ENCODE measurements around the gene LIMA1. TPM values are rescaled to one million over a fixed set of nuclear protein-coding genes. Genes with fewer than 3 reads are reported as not detected.

LIMA1 gene
- total and polyA plus RNA-seq, 9 of the 15 experiments (the other 6 are each of a cell fraction or from before 2014, with no cell fraction given): 20.2 to 37.8 (median 27.3) TPM

DNA sequence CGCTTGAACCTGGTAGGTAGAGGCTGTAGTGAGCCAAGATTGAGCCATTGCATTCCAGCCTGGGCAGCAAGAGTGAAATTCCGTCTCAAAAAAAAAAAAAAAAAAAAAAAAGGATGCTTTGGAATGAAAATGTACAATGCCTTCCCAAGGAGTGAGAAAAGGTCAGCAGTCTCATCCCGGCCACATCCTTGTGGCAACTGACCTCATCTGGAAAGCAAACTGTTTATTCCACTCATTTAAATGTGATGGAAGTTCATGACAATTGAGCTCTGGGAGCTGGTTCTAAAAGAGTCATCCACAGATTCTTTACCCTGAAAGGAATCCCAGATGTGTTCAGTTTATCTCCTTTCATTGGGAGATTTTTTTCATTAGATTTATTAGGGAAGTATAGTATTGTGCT lies 19.4 kb upstream of the LIMA1 start (continued):
- TF ChIP-seq CC2D1A (IDR thresholded peaks at IDR 0.05) (no peak), ZNF408 (CRISPR knock-in tag; IDR thresholded peaks at IDR 0.05; ENCODE audit: low read depth) (no peak)
- TF ChIP-seq, protein P1, sequence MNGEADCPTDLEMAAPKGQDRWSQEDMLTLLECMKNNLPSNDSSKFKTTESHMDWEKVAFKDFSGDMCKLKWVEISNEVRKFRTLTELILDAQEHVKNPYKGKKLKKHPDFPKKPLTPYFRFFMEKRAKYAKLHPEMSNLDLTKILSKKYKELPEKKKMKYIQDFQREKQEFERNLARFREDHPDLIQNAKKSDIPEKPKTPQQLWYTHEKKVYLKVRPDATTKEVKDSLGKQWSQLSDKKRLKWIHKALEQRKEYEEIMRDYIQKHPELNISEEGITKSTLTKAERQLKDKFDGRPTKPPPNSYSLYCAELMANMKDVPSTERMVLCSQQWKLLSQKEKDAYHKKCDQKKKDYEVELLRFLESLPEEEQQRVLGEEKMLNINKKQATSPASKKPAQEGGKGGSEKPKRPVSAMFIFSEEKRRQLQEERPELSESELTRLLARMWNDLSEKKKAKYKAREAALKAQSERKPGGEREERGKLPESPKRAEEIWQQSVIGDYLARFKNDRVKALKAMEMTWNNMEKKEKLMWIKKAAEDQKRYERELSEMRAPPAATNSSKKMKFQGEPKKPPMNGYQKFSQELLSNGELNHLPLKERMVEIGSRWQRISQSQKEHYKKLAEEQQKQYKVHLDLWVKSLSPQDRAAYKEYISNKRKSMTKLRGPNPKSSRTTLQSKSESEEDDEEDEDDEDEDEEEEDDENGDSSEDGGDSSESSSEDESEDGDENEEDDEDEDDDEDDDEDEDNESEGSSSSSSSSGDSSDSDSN (IDR thresholded peaks at IDR 0.05; ENCODE audit: borderline replicate concordance in 1 of 2, low read depth in 2 of 2, low read length in 2 of 2): no peak
- TF ChIP-seq, protein P2, sequence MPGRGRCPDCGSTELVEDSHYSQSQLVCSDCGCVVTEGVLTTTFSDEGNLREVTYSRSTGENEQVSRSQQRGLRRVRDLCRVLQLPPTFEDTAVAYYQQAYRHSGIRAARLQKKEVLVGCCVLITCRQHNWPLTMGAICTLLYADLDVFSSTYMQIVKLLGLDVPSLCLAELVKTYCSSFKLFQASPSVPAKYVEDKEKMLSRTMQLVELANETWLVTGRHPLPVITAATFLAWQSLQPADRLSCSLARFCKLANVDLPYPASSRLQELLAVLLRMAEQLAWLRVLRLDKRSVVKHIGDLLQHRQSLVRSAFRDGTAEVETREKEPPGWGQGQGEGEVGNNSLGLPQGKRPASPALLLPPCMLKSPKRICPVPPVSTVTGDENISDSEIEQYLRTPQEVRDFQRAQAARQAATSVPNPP (IDR thresholded peaks at IDR 0.05; ENCODE audit: borderline replicate concordance, insufficient read depth, insufficient read length): no peak

DNA sequence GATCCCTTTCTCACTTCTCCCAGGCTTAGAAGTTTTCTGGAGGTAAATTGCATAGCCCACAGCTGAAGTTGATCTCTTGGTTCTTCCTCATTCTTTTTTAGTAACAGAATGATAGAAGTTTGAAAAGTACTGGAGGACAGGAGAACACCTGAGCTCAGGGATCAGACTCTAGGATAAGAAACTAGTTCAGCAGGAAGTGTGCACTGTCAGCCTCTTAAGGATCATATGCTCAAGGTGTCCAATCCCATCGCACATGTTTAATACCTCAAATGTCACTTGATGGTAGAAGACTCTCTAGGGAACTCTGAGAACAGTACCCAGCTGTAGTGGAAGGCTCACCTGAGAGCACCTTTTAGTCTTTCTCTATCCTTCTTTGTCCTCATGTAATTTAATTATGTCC lies 14.7 kb upstream of the LIMA1 start:
- no peak overlapping the region for H3K9ac ChIP-seq (ENCODE audit: insufficient read depth in 1 of 2, low read depth in 2 of 2, low read length in 2 of 2)
- H2AFZ ChIP-seq (ENCODE audit: low read depth, low read length): no peak overlapping the region
- TF ChIP-seq ZFP30 (CRISPR knock-in tag; IDR thresholded peaks at IDR 0.05; ENCODE audit: borderline replicate concordance): no peak
- no peak for TF ChIP-seq NFE2 (IDR thresholded peaks at IDR 0.05; ENCODE audit: low read depth)
- TF ChIP-seq, protein P3, sequence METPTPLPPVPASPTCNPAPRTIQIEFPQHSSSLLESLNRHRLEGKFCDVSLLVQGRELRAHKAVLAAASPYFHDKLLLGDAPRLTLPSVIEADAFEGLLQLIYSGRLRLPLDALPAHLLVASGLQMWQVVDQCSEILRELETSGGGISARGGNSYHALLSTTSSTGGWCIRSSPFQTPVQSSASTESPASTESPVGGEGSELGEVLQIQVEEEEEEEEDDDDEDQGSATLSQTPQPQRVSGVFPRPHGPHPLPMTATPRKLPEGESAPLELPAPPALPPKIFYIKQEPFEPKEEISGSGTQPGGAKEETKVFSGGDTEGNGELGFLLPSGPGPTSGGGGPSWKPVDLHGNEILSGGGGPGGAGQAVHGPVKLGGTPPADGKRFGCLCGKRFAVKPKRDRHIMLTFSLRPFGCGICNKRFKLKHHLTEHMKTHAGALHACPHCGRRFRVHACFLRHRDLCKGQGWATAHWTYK (CRISPR knock-in tag; IDR thresholded peaks at IDR 0.05): no peak
- TF ChIP-seq ZNF239 (CRISPR knock-in tag; IDR thresholded peaks at IDR 0.05): no peak
- no peak for TF ChIP-seq ZNF778 (CRISPR knock-in tag; IDR thresholded peaks at IDR 0.05)
- no peak for TF ChIP-seq RFX1 (IDR thresholded peaks at IDR 0.05)
- TF ChIP-seq POLR2AphosphoS2 (IDR thresholded peaks at IDR 0.05; ENCODE audit: low read length): no peak
- TF ChIP-seq FOS (IDR thresholded peaks at IDR 0.05; ENCODE audit: extremely low read depth, insufficient read length): no peak
- TF ChIP-seq YBX1 (IDR thresholded peaks at IDR 0.05): no peak
- no peak for TF ChIP-seq BDP1 (IDR thresholded peaks at IDR 0.05; ENCODE audit: insufficient read depth, insufficient read length)
- no peak for TF ChIP-seq ZNF77 (CRISPR knock-in tag; IDR thresholded peaks at IDR 0.05)
- TF ChIP-seq, protein P4, sequence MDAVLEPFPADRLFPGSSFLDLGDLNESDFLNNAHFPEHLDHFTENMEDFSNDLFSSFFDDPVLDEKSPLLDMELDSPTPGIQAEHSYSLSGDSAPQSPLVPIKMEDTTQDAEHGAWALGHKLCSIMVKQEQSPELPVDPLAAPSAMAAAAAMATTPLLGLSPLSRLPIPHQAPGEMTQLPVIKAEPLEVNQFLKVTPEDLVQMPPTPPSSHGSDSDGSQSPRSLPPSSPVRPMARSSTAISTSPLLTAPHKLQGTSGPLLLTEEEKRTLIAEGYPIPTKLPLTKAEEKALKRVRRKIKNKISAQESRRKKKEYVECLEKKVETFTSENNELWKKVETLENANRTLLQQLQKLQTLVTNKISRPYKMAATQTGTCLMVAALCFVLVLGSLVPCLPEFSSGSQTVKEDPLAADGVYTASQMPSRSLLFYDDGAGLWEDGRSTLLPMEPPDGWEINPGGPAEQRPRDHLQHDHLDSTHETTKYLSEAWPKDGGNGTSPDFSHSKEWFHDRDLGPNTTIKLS (IDR thresholded peaks at IDR 0.05; ENCODE audit: borderline replicate concordance, low read depth): no peak
- TF ChIP-seq NCOA2 (IDR thresholded peaks at IDR 0.05; ENCODE audit: partially characterized antibody in 2 of 2): no peak

More for the DNA sequence above, 14.7 kb upstream of the LIMA1 start:
- H3K9me3 ChIP-seq (replicated peaks; ENCODE audit: control insufficient read depth, insufficient read depth, low read depth, low read length): no peaks in the 10 kb centered on the region
- intact Hi-C loops (cut with micrococcal nuclease) (no loop called here), in situ Hi-C loops (cut with MboI) (no loop called here)
- POLR2A ChIA-PET: interaction anchor here (1.6 kb wide), 1 partner anchor 8 kb away, joined by 7 read pairs; no protein-coding TSS in a partner anchor
- no peak for FAIRE-seq
- DNase-seq (ENCODE audit: extremely low read depth in 1 of 4, low spot score in 3 of 4): no peak
- no peak overlapping the region for H3K27ac ChIP-seq (ENCODE audit: extremely low read depth, low read depth, low read length)
- whole genome bisulfite sequencing (ENCODE audit: insufficient coverage, low coverage, missing lambda C conversion rate): 21% methylated on average over 1 of the region's 1 CpG
- H3K79me2 ChIP-seq (ENCODE audit: control insufficient read depth, insufficient read depth, low read length): no peaks in the 10 kb centered on the region
- H3K36me3 ChIP-seq (ENCODE audit: control insufficient read depth, insufficient read depth, low read length): peaks cover 2% of the 10 kb centered on the region; the same call in 1 of the 3 replicates
- BruUV-seq (replicated peaks): no TSS peak
- H3K9me1 ChIP-seq (ENCODE audit: control insufficient read depth, insufficient read depth, low read length): no peaks in the 10 kb centered on the region
- ATAC-seq: no peak; the same call in 2 of the 3 replicates
- no peak overlapping the region for H3K4me2 ChIP-seq (ENCODE audit: insufficient read depth, low read length)
- H3K27me3 ChIP-seq (ENCODE audit: control insufficient read depth in 2 of 2, insufficient read depth in 2 of 2, low read length in 2 of 2): no peaks in the 10 kb centered on the region
- CTCF ChIA-PET (ENCODE audit: low intra/inter-chr PET ratio): no interaction called here
- peaks cover under 1 to 3% of the 10 kb centered on the region in 2 experiments; a peak in 3 of 5 replicates for H3K4me1 ChIP-seq (replicated peaks in 1 of 2; ENCODE audit: control insufficient read depth in 2 of 2, insufficient read depth in 2 of 2, low read length in 2 of 2)
- no peak overlapping the region for H3K4me3 ChIP-seq
- no peaks in the 10 kb centered on the region for H4K20me1 ChIP-seq (replicated peaks; ENCODE audit: control insufficient read depth, insufficient read depth, low read length)
